ENCODE results near the gene SKI. TPM values are rescaled to one million over a fixed set of nuclear protein-coding genes. Genes with fewer than 3 reads are reported as not detected.

SKI gene
- total and polyA plus RNA-seq, 7 donors = 7.7 to 32.1 (median 21.4) TPM

DNA sequence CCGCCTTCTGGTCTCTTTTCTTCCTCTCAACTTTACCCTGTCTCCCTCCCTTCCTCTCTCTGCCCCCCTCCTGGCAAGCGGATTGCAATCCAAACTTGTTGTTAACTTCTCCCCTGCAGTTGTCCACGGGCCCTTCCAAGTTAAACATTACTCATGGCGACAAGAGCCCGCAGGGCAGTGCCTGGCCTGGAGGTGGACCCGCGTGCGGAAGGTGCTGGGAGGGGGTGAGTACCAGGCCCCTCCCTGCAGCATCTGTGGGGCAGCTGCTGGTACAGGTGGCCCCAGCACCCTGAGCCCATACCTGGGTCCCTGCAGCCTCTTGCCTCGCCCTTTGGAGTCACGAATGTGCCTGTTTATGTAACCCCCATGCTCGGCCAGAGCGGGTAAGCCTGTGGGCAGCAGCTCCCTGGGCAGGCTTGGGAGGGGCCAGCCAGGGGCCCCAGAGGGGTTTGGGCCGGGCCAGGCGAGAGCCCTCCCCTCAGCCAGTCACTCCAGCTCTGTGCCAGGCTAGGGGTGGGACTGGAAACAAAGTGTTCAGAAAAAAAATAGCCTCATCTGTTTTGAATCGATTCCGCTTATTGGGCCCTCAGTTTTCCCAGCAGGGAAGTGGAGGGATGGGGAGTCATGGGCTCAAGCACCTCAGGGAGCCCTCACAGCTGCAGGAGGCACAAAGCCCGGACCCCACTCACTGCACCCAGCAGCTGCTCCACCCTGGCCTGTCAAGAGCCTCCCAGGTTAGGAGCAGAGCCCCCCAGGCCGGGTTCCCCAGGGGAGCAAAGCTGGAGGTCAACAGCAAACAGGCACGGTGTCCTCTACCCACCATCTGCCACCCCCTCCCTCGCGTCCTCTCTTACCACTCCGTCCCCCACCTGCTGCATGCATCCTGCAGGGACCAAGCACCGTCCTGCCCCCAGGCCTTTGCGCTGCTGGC, 19.5 kb upstream of the SKI start:
- WGBS, 3 donors = 58 to 74% (median 64%) methylated on average over 24 of the region's 24 CpGs
- intact Hi-C loops (cut with DNase I) = loop anchor here in 1 of 2 donors (5.0 kb wide), 1 partner anchor 109 kb away; no protein-coding TSS in a partner anchor
- H3K27me3 ChIP-seq (ENCODE audit: insufficient read depth in 3 of 3, low read length in 2 of 3) = no peaks in the 10 kb centered on the region
- no peak for ATAC-seq
- H3K36me3 ChIP-seq (ENCODE audit: insufficient read depth in 1 of 2, low read depth in 1 of 2) = no peaks in the 10 kb centered on the region
- peak overlapping the region; percentile 74 for H3K27ac ChIP-seq
- TF ChIP-seq, protein P1, sequence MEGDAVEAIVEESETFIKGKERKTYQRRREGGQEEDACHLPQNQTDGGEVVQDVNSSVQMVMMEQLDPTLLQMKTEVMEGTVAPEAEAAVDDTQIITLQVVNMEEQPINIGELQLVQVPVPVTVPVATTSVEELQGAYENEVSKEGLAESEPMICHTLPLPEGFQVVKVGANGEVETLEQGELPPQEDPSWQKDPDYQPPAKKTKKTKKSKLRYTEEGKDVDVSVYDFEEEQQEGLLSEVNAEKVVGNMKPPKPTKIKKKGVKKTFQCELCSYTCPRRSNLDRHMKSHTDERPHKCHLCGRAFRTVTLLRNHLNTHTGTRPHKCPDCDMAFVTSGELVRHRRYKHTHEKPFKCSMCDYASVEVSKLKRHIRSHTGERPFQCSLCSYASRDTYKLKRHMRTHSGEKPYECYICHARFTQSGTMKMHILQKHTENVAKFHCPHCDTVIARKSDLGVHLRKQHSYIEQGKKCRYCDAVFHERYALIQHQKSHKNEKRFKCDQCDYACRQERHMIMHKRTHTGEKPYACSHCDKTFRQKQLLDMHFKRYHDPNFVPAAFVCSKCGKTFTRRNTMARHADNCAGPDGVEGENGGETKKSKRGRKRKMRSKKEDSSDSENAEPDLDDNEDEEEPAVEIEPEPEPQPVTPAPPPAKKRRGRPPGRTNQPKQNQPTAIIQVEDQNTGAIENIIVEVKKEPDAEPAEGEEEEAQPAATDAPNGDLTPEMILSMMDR (IDR thresholded peaks at IDR 0.05) = no peak
- no peaks in the 10 kb centered on the region for H3K9me3 ChIP-seq
- peak; percentile 59 to 64 for DNase-seq
- no peak overlapping the region for H3K4me3 ChIP-seq
- H3K4me1 ChIP-seq = peaks cover 41% of the 10 kb centered on the region

DNA sequence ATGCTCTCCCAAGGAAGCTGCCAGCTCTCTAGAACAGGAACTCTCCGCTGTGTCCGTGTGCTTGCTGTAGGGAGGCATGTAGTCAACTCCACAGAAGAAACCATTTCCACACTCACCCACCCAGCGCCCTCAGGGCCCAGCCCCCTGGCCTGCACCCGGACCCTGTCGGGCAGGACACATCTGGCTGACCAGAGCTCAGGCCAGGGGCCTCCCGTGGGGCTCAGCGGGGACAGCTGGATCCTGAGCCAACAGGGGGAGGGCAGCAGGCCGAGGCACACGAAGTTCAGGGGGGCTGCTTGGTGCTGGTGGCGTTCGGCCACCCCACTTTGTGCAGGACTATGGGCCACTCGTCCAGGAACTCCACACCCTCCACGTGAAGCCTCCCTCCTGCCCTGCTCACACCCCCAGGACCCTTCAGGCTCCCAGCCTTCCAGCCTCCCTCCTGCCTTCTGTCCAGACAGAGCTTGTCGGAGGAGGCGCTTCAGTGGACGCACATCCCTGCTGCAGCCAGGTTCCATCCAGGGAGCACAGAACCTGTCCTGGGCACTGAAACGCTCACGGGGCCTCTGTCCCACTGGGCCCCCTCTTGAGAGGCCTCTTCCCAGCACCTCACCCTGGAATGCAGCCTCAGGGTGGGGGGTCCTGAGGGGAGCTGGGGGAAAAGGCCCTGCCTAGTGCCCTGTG, 18.6 kb upstream of the SKI start:
- Histone ChIP-seq H3K9me3 (no peaks in the 10 kb centered on the region), H3K27ac (peak overlapping the region; percentile 23), H3K4me3 (no peak overlapping the region), H3K27me3 (ENCODE audit: insufficient read depth in 3 of 3, low read length in 2 of 3) (no peaks in the 10 kb centered on the region), H3K36me3 (ENCODE audit: insufficient read depth in 1 of 2, low read depth in 1 of 2) (no peaks in the 10 kb centered on the region), H3K4me1 (peaks cover 41% of the 10 kb centered on the region)
- peak in 1 of 2 donors; percentile 17 for DNase-seq
- WGBS, 3 donors = 60 to 67% (median 66%) methylated on average over 16 to 18 of the region's 18 CpGs
- intact Hi-C loops (cut with DNase I) = loop anchor here in 1 of 2 donors (5.0 kb wide), 1 partner anchor 108 kb away; no protein-coding TSS in a partner anchor
- no peak for ATAC-seq
- TF ChIP-seq, protein P1 (IDR thresholded peaks at IDR 0.05) = no peak

GRCh38 chr1:2210084-2210653, 17.9 kb upstream of the SKI start:
- TF ChIP-seq, protein P1 (IDR thresholded peaks at IDR 0.05) = no peak
- Histone ChIP-seq H3K4me1 (peaks cover 46% of the 10 kb centered on the region), H3K27ac (no peak overlapping the region), H3K36me3 (ENCODE audit: insufficient read depth in 1 of 2, low read depth in 1 of 2) (no peaks in the 10 kb centered on the region), H3K9me3 (no peaks in the 10 kb centered on the region), H3K4me3 (no peak overlapping the region), H3K27me3 (ENCODE audit: insufficient read depth in 3 of 3, low read length in 2 of 3) (no peaks in the 10 kb centered on the region)
- intact Hi-C loops (cut with DNase I) = no loop called here
- no peak for DNase-seq
- 85 to 91% (median 89%) methylated on average over 16 to 19 of the region's 19 CpGs for WGBS, 3 donors
- ATAC-seq = no peak

- H3K27ac ChIP-seq = no peak overlapping the region
- DNase-seq (no peak), ATAC-seq (no peak)
- no peaks in the 10 kb centered on the region for H3K27me3 ChIP-seq (ENCODE audit: insufficient read depth in 3 of 3, low read length in 2 of 3)
- no peaks in the 10 kb centered on the region for H3K9me3 ChIP-seq
- no peaks in the 10 kb centered on the region for H3K36me3 ChIP-seq (ENCODE audit: insufficient read depth in 1 of 2, low read depth in 1 of 2)
- TF ChIP-seq, protein P1 (IDR thresholded peaks at IDR 0.05) = no peak
- intact Hi-C loops (cut with DNase I) = no loop called here
- no peak overlapping the region for H3K4me3 ChIP-seq
- 96 to 98% (median 97%) methylated on average over 13 of the region's 13 CpGs for WGBS, 3 donors
- peaks cover 41% of the 10 kb centered on the region for H3K4me1 ChIP-seq
Observed at GRCh38 chr1:2210786-2211185, 17.3 kb upstream of the SKI start.
